GM04503 (cell line): ENCODE results near the gene LRIF1.
"Not testable (repeated sequence)": the region's sequence is repeated elsewhere in the genome, so short reads cannot be mapped to it uniquely, and the experiment has no call there.

Experiments
- DNase-seq: peaks from one replicate; pipeline ENCODE4 v3.0.0-alpha.2; 2012; ENCODE audit warnings: low read depth

LRIF1 gene

GRCh38 chr1:110951161-110951560 is 12.6 kb downstream of the LRIF1 start:
- no peak for DNase-seq

- DNase-seq: no peak
These were observed 15.5 kb downstream of the LRIF1 start for GRCh38 chr1:110948038-110948810.

GRCh38 chr1:110945626-110946025 is 18.1 kb downstream of the LRIF1 start:
- DNase-seq: no peak

GRCh38 chr1:110944806-110945205 is 18.9 kb downstream of the LRIF1 start:
- no peak for DNase-seq

GRCh38 chr1:110936567-110936966 is 27.2 kb downstream of the LRIF1 start:
- DNase-seq: no peak

- DNase-seq: not testable (repeated sequence)
These were observed 32.6 kb downstream of the LRIF1 start for GRCh38 chr1:110931097-110931496.

GRCh38 chr1:110928904-110929303 is 34.8 kb downstream of the LRIF1 start:
- no peak for DNase-seq

- DNase-seq: no peak
These were observed 35.5 kb downstream of the LRIF1 start for GRCh38 chr1:110928191-110928590.

GRCh38 chr1:110927484-110928075 is 36.1 kb downstream of the LRIF1 start:
- no peak for DNase-seq

- DNase-seq: no peak
These were observed 41.8 kb downstream of the LRIF1 start for GRCh38 chr1:110921953-110922352.

GRCh38 chr1:110918016-110918415 is 45.7 kb downstream of the LRIF1 start:
- DNase-seq: no peak

GRCh38 chr1:110916669-110917306 is 46.9 kb downstream of the LRIF1 start:
- peak; percentile 4 for DNase-seq

GRCh38 chr1:110916274-110916668 is 47.5 kb downstream of the LRIF1 start:
- DNase-seq: no peak

- no peak for DNase-seq
These were observed 47.9 kb downstream of the LRIF1 start for GRCh38 chr1:110915804-110916203.

GRCh38 chr1:110914676-110915075 is 49.0 kb downstream of the LRIF1 start:
- DNase-seq: no peak

GRCh38 chr1:110912784-110913183 is 50.9 kb downstream of the LRIF1 start:
- DNase-seq: no peak

- no peak for DNase-seq
These were observed 59.7 kb downstream of the LRIF1 start for GRCh38 chr1:110903853-110904500.

- no peak for DNase-seq
These were observed 60.8 kb downstream of the LRIF1 start for GRCh38 chr1:110902820-110903463.

- DNase-seq: no peak
These were observed 64.3 kb downstream of the LRIF1 start for GRCh38 chr1:110899458-110899843.

- no peak for DNase-seq
These were observed 64.8 kb downstream of the LRIF1 start for GRCh38 chr1:110898734-110899457.

GRCh38 chr1:110897681-110898080 is 66.0 kb downstream of the LRIF1 start:
- no peak for DNase-seq
